ENCODE measurements around the gene RBP3.

The RBP3 gene

DNA sequence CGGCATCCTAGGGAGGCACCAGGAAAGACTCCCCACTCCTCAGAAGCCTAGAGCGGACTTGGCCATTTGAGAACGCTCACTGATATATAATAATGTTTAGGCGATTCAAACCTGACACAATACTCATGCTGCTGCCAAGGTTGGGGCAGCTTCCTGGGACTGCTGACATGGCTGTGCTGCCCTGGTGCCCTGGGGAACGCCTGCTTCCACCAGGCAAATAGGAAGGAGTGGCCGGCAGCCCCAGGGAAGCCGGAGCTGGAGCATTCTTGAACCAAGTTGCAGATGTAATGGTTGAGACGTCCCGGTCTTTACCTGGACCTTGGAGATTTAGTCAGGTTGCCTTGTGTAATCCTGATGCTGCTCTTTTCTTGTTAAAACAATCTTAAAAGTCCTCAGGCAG lies 39.4 kb upstream of the RBP3 start:
- no peak overlapping the region for H3K27ac ChIP-seq (replicated peaks)
- no peak for DNase-seq (ENCODE audit: low read depth in 1 of 2, low spot score in 1 of 2)
- TF ChIP-seq SPI1 (IDR thresholded peaks at IDR 0.05; ENCODE audit: borderline replicate concordance, low read depth) (no peak), CTCF (IDR thresholded peaks at IDR 0.05; ENCODE audit: insufficient read depth, low read length) (no peak), GABPA (IDR thresholded peaks at IDR 0.05; ENCODE audit: low read depth) (no peak), POLR2AphosphoS5 (IDR thresholded peaks at IDR 0.05; ENCODE audit: low read depth) (no peak), REST (IDR thresholded peaks at IDR 0.05; ENCODE audit: insufficient replicate concordance, low read depth) (no peak)
- H3K4me3 ChIP-seq (replicated peaks; ENCODE audit: insufficient read depth, low read length) = no peak overlapping the region
- peaks cover 4% of the 10 kb centered on the region for H3K27me3 ChIP-seq (ENCODE audit: insufficient read depth, poor library complexity, severe bottlenecking)

DNA sequence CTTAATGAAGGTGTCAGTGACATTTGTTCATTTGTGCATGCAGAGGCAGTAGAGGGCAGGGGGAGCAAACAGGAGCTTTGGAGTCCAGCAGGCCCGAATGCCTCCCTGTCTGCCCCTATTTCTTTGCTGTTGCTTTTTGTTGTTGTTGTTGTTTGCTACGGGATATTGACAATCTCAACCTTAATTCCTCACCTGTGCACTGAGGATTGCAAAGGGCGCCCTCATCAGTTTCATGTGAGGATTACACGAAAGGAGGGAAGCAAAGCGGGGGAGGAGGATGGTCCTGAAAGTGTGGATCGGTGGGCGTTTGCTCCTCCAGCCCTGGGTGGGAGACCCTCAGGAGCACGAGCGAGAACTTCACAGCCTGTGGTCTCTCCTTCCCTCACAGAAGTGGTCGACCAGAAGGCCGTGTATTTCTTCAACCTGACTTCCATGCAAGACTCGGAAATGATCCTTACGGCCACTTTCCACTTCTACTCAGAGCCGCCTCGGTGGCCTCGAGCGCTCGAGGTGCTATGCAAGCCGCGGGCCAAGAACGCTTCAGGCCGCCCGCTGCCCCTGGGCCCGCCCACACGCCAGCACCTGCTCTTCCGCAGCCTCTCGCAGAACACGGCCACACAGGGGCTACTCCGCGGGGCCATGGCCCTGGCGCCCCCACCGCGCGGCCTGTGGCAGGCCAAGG lies 38.6 kb upstream of the RBP3 start:
- H3K27me3 ChIP-seq (ENCODE audit: insufficient read depth, poor library complexity, severe bottlenecking) = peaks cover 4% of the 10 kb centered on the region
- no peak for DNase-seq (ENCODE audit: low read depth in 1 of 2, low spot score in 1 of 2)
- H3K27ac ChIP-seq (replicated peaks) = no peak overlapping the region
- TF ChIP-seq POLR2AphosphoS5 (IDR thresholded peaks at IDR 0.05; ENCODE audit: low read depth) (no peak), REST (IDR thresholded peaks at IDR 0.05; ENCODE audit: insufficient replicate concordance, low read depth) (no peak), CTCF (IDR thresholded peaks at IDR 0.05; ENCODE audit: insufficient read depth, low read length) (no peak), SPI1 (IDR thresholded peaks at IDR 0.05; ENCODE audit: borderline replicate concordance, low read depth) (no peak), GABPA (IDR thresholded peaks at IDR 0.05; ENCODE audit: low read depth) (no peak)
- H3K4me3 ChIP-seq (replicated peaks; ENCODE audit: insufficient read depth, low read length) = no peak overlapping the region

DNA sequence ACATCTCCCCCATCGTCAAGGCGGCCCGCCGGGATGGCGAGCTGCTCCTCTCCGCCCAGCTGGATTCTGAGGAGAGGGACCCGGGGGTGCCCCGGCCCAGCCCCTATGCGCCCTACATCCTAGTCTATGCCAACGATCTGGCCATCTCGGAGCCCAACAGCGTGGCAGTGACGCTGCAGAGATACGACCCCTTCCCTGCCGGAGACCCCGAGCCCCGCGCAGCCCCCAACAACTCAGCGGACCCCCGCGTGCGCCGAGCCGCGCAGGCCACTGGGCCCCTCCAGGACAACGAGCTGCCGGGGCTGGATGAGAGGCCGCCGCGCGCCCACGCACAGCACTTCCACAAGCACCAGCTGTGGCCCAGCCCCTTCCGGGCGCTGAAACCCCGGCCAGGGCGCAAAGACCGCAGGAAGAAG lies 38.1 kb upstream of the RBP3 start:
- DNase-seq (ENCODE audit: low read depth in 1 of 2, low spot score in 1 of 2) = no peak
- H3K27ac ChIP-seq (replicated peaks) = no peak overlapping the region
- H3K4me3 ChIP-seq (replicated peaks; ENCODE audit: insufficient read depth, low read length) = no peak overlapping the region

More for the DNA sequence above, 38.1 kb upstream of the RBP3 start:
- H3K27me3 ChIP-seq (ENCODE audit: insufficient read depth, poor library complexity, severe bottlenecking) = peaks cover 4% of the 10 kb centered on the region
- no peak for TF ChIP-seq GABPA (IDR thresholded peaks at IDR 0.05; ENCODE audit: low read depth)
- TF ChIP-seq POLR2AphosphoS5 (IDR thresholded peaks at IDR 0.05; ENCODE audit: low read depth) = no peak
- no peak for TF ChIP-seq REST (IDR thresholded peaks at IDR 0.05; ENCODE audit: insufficient replicate concordance, low read depth)
- no peak for TF ChIP-seq SPI1 (IDR thresholded peaks at IDR 0.05; ENCODE audit: borderline replicate concordance, low read depth)
- no peak for TF ChIP-seq CTCF (IDR thresholded peaks at IDR 0.05; ENCODE audit: insufficient read depth, low read length)
